Activated effector memory CD4-positive, alpha-beta T cell treated with anti-CD3 and anti-CD28 coated beads, Interleukin-2, amount 50 U/mL, for 16 hours (primary cell): ENCODE data around the gene GSG1L2.

Experiments used
- DNase-seq: peaks from one replicate; pipeline ENCODE4 v3.0.0-alpha.2; 2020

Gene GSG1L2

DNA sequence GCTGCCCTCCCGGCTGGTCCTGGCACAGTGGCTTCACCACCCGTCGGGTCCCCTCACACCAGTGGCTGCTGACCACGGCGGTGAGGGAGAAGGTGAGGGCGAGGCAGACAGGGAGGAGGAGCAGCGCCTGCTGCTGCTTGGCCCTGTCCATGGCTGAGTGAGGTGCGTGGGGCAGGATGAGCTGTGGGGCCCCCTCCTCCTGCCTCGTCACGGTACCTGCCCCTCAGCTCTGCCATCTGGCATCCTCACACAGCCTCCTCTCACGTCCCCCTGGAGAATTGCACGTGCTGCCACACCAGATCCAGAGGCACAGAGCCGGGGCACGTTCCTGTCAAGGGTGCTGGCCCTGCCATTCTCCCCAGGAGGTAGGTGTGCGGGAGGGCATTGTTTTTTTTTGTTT, at the start of gene GSG1L2:
TSS of gene GSG1L2 (minus strand) at position 159 of the 400 bp plus-strand sequence. CDS start at position 151, 8 bp downstream.
- no peak for DNase-seq

DNA sequence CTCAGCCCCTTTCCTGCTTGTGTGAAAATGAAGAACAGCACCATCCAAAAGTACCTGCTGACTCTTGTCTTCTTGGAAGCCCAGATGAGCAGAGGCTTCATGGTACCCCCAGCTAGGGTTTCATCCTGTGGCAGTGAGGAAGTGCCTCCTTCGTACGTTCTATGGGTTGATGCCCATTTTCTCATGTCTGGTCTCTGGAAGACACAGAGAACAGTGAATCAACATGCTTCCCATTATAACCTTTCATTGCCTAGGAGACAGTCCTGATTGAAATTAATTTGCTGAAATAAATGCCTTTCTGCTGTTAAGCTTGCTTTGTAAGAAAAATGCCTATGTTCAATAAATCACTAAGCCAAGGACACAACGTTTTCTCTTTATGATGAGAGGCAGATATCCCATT, 46.7 kb upstream of the GSG1L2 start:
- no peak for DNase-seq

DNA sequence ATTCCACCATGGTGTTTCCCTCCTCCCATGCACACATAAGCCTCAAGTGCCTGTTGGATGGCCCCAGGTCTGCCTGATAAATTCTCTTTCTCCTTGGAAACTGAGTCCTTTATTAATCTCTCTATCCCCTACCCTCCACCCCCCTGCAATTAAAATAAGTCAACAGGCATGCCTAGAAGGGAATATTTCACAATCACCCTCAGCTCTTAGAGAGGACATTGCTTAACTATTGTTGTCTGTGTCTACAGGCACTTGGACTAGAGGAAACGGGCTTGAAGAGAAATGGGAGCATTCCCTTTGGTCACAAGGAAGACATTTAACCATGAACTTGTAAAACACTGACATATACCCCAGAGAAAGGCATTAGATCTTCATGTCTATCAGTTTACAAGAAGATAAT, 43.7 kb upstream of the GSG1L2 start:
- no peak for DNase-seq

DNA sequence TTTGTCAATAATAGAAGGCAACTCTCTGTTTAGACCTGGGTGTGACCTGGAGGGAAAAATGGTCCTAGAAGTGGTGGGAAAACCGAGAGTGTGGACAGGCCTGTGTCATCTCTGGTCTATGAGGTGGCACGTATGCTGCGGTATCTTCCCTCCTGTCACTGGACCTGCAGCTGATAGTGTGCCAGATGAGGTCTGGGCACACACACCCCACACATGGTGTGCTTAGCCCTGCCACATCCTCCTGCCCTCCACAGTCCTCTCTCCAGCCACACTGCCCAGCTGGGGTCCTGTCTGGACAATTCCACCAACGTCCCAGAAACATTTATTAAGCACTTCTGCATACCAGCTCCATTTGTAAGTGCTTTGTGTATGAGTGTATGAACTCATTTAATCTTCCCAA, 41.1 kb upstream of the GSG1L2 start:
- no peak for DNase-seq

DNA sequence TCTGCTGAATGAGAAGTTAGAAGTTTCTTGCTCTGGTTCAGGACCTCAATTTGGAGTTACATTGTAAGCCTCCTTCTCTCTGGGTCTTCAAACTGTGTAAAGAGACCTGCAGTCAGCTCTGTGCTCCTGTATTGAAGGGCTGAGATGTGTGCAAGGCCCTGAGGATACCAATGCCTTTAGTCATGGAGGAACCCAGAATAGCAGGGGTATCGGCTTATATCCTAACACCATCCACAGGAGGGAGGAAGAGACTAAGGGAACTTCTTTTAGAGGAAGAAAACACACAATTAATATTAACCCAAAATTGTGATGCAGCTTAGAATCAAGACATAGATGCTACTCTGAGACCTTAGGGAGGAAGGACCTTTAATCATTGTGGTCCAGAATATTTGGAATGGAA, 40.3 kb upstream of the GSG1L2 start:
- DNase-seq, result no peak

DNA sequence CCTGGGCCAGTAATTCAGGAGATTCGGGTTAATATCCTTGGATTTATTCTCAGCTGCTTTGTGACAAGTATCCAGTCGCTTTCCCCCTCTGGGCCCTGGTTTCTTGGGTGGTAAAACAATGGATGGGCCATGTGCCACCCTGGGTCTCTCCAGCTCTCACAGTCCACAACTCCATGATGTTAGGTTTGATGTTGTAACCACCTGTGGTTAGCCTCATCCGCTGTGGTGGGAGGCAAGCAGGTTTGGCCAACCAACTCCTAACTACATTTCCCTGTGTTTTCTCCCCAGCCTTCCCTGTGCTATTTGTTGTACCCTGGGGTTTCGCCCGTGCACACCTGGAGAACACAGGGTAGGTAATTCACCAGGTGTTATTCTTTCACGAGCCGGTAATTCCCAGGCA, 39.0 kb upstream of the GSG1L2 start:
- no peak for DNase-seq

DNA sequence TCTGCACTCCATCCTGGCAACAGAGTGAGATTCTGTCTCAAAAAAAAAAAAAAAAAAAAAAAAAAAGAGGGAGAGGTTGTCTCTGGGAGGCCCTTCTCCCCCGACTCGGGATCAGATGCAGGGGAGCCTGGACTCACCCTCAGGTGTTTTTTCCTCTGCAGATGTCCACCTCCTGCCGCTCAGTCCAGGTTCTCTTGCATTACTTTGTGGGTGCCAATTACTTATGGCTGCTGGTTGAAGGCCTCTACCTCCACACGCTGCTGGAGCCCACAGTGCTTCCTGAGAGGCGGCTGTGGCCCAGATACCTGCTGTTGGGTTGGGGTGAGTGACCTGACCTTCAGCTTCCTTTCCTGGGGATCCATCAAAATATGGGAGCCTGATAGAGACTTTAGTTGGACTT, 37.9 kb upstream of the GSG1L2 start:
- no peak for DNase-seq

DNA sequence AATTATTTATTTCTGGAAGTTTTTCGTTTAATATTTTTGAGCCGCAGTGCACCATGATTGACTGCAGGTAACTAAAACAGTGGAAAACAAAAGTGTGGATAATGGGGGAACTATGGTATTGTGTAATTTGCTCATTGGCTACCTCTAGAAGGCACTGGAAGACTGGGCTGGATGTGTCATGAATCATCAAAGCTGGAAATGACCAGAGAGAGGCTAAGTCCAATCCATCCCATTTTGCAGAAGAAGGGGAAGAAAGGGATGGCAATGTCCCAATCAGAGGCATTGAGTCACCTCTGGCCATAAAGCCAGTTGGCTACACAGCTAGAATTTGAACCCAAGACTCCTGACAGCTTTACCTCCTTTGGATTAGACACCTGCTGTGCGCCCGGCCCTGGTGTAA, 33.2 kb upstream of the GSG1L2 start:
- no peak for DNase-seq

DNA sequence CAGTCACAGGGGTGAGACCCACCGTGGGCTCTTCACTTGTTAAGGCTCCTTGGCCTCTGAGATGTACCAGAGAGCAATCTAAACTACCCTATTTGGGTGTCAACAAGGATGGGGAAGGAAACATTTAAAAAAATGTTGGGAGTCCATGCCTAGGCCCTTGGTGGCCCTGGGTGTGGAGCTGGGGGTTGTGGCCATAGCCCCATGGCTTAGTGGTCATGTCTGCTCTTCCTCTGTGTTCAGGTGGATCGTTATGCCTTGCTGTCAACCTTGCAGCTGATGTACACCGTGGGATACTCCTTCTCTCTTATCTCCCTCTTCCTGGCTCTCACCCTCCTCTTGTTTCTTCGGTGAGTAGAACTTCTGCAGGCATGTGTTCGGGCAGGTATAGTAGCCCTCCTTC, 32.4 kb upstream of the GSG1L2 start:
- no peak for DNase-seq

DNA sequence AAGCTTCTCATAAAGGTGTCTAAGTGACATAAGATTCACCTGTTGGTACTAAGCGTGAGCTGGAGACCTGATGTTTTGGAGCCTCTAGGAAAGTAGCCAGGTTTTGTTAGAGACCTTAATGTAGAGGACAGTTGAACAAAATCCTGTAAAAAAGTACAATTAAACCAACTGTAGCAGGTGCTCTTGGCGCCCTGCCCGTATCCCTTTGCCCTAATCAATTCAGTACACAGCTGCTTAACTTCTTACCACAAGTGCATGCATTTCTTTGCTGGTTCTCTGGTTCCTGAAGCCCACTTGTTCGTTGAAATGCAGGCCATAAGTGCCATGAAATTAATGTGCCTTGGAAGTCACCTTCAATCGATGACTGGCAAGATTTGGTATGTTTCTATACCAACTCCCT, 28.3 kb upstream of the GSG1L2 start:
- no peak for DNase-seq

DNA sequence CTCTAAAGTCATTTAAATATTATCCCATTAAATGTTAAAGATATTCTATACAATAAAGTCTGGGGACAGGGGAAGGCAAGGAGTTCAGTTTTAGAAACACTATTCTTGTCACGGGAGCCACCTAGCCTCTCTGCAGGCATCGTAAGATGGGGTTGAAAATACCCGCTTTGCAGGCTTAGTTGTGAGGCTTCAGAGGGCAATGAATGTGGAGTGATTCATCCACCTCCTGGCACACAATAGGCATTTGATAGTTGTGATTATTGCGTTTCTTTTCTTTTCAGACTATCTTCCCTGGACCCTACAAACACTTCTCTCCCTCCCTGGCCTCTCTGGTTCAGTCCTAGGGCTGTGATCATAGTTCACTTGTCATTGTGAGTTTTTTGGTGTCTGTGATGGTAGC, 23.4 kb upstream of the GSG1L2 start:
- DNase-seq, result no peak

DNA sequence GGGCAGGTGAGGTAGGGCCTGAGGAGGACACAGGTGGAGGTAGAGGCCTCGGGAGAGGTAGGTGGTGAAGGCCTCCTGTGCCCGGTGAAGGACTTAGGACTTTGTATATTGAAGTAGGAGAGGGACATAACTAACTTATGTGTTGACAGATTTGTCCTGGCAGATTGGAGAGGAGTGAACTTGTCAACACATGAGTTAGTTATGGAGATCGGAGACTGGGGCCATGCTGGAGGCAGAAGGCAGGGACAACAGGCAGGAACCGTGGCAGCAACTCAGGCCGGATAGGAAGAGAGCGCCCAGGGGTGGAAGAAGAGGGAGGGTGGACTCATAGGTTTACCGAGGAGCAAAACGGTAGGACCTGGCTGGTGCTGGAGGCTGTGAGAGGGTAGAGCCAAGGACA, 22.3 kb upstream of the GSG1L2 start:
- no peak for DNase-seq

DNA sequence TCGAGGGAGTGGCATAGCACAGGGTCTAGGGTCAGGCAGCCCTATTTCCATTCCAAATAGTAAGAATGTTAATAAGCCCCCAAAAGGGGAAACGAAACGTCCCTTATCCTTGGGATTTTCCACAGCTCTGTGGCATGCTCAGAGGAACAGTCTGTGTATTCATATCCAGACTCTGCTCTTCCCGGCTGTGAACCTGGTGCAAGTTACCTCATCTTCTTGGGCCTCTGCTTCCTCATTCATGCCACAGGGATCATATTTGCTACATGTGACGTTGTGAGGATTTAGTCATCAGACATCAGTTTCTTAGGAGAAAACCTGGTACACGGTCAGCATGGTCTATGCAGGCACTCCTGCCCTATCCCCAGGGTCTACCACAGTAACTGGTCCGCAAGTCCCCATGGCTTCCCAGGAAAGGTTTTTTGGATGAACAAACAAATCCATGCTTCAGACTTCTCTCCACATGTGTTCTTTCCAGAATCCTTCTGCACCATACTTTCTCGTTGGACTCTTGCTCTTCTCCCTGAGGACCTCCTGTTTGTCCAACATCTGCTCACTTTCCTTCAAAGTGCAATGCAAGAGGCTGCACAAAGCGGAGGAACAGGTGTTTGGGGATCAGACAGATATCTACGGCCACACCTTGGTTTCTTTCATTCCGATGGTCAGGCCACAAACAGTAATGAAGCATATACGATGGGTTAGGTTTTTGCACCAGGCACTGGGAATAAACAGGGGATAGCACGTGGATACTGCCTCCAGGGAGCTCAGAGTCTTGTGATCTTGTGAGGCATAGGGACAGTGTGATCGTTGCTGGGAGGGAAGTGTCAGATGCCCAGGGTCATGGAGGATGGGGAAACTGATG, 21.5 kb upstream of the GSG1L2 start:
- no peak for DNase-seq

DNA sequence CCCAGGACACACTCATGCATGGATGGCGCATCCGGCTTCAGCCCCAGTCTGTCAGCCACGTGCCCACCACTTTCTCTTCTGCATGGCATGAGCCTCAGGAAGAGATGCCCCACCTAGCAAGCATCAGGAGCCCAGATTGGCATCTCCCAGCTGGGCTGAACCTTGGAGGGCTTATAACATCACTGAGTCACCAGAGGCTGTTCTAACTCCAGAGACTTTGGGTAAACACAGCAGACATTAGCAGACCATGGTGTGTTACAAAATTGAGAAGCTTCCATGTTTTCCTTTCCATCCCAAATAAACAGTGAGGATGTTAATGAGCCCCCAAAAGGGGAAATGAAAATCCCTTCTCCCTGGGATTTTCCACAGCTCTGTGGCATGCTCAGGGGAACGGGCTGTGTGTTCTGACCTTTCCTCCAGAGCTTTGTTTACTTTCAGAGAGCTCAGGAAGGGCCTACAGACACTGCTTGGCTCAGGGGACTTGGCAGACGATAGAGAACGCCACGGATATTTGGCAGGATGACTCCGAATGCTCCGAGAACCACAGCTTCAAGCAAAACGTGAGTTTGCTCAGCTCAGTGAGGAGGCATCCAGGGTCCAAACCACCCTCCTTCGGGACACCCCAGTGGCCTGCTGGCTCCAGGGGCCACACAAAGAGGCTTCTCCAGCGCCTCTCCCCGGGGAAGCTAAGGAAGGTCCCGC, 20.3 kb upstream of the GSG1L2 start:
- no peak for DNase-seq

DNA sequence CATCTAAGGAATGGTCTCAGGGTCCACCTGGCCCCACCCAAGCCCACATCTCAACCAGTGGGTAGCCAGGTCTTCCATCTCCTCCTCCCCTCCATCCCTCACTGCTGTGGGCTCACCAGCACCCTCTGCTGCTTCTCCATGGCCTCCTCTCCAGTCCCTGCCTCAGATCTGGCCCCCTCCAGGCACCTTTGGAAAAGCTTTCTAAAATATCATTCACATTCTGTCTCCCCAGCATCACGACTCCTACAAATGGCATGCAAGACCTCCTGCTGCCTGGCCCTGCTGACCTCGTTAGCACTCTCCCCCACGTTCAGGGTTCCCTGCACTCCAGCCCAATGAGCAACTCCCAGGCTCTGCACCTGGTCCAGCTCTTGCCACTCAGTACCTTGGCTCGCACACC, 17.6 kb upstream of the GSG1L2 start:
- DNase-seq, result no peak

DNA sequence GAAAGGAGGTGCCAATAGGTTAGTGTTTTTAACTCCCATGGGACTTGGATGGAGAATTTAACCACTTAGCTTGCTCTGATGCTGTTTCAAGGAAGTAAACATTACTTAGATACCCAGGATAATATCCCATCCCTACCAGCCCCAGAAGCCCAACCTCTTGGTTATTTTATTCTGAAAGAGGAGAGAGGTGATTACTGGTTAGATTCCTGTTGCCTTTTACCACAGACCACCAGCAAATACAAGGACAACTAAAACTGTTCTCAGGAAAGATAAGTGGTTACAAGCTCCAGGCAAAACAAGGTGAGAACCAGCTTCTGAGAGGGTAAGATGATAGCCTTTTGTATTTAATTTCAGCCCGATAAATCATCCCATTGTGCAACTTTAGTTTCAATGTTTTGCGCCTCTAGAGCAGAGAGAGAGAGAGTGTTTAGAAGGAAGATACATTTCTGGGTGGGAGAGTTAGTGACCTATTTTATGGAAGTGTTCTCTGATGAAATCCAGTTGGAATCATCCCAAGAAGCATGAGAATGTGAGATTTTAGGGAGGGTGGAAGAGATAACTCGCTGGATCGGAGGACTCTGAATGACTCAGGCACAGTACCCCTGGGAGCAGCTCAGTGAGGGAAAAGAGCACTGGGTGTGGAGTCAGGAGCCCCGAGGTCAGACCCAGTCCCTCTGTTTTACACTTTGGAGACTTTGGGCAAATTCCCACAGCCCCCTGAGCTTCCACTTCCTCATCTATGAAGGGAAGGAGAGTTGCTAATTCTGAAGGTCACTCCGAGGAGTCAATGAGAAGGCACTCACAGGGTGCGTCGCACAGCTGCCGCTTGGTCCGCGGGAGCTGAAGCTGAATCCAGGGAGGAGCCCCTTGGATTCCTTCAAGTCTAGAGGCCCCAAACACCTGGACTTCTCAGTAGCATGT, 15.9 kb upstream of the GSG1L2 start:
- DNase-seq, result no peak

DNA sequence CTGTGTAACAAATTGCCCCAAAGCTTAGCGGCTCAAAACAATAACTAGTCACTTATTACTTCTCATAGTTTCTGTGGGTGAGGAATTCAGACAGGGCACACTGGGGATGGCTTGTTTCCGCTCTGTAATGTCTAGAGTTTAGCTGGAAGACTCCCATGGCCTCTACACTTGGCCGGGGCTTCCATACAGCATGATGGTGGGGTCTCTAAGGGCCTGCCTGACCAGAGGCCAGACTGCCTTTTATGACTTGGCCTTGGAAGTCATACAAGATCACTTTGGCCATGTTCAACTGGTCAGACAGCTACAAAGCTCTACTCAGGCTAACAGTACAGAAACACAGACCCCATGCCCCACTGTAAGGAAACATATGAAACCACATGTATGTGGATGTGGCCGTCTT, 12.0 kb upstream of the GSG1L2 start:
- DNase-seq, result no peak

DNA sequence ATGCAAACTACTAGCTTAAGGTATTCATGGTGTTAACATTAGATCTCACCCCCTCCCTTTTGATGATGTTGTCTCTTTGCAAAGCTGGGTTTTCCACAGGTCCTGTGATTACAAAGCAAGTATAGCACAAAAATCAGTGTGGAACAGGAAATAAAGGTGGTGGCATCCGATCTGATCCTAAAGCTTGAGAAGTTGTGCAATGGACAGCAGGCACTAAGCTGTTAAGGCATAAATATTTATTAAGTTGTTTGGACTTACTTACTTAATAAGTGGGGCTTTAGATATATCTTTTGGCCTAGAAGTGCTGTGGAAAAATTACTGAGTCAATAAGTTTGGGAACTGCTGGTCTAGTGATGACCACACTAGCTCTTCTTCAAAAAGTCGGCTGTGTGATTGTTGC, 8.8 kb upstream of the GSG1L2 start:
- no peak for DNase-seq

DNA sequence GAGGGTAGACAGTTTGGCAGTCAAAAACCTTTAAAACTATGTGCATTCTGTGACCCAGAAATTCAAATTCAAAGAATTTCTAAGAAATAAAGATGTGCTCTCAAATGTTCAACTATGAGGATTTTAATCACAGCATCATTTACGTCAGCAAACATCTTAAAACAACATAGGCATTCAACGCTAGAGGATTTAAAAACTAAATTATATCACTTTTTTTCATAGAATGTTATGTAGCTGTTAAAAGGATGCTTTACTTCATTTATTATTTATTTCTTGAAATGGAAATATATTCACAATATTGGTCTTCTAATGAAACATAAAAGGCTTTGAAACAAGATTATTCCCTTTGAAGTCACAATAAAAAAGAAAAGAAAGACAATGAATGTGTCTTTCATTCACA, 7.5 kb upstream of the GSG1L2 start:
- no peak for DNase-seq

DNA sequence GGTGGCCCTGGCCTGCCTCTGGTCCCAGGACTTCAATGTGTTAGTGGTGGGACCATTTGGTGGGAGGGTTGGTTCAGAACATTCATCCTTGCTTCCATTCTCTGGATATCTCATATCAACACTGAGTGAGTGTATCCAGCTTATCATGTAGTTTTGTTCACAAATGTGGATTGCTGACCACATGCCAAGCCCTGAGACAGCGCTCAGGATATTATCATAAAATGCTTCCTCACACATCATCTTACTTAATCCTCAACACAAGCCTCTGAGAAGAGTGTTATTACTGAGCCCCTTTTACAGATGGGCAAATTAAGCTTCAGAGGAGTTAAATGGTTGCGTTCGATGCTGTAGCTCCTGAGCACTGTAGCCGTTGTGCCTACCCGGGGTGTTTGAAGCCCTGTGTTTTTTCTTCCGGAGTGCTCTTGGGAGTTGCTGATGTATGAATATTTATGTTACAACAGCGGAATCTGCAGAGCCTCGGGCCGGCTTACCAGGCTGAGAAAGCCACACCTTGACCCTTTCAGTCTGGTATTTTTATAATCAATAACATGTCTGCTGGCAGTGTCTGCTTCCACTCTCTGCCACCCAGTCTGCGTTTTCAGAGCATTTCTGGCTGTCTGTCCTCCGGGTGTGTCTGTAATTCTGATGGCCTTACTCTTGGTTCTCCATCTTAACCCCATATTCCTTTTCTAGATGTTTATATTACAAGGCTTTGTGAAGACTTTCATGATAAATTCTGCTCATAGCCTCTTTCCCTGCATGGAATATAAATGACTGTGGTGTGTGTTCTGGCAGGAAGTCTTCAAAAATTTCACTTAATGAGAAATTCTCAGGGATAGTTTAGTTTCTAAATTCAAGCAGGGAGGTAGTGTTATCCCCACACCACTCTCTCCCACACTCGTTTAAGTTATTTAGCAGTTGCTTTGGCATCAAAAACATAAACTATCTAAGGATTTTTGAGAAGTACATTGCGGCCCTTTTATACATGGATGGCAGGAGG, 6.7 kb upstream of the GSG1L2 start:
- no peak for DNase-seq

DNA sequence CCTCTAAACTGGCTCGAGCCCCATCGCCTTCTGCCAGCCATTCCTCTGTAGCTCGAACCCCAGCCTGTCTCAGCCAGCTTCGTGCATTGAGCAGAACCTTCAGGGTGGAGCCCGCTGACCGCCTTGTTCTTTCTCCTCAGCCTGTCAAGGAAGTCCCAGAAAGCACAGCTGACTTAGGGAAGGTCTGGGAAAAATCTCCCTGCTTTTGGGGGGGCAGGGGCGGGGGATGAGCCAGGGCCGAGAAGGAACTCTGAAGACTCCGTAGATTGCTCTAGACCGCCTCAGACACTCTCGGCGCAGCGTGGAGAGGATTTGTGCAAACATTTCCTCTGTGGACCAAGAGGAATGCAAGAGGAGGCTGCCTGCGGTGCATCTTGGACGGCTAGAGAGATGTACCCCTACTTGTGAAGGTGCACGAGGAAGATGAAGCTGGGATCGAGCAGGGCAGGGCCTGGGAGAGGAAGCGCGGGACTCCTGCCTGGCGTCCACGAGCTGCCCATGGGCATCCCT, 3.8 kb upstream of the GSG1L2 start, which contains the start of gene GLP2R:
TSS of gene GLP2R (plus strand) at position 284 of the 510 bp plus-strand sequence. CDS start at position 424, 140 bp downstream.
- DNase-seq, result no peak
